Anterior cingulate cortex (tissue), 58 donors: ENCODE data around the gene GSS.
"Not testable (repeated sequence)": the region's sequence is repeated elsewhere in the genome, so short reads cannot be mapped to it uniquely, and the experiment has no call there.

Experiments
- DNase-seq, 58 donors: peaks; one replicate each; lab custom pipeline; 2025; lab: John Stamatoyannopoulos, UW

Gene GSS

GRCh38 chr20:34880971-34881370 lies 74.6 kb downstream of the GSS start:
- DNase-seq = not testable (repeated sequence)

GRCh38 chr20:34880215-34880850 lies 75.3 kb downstream of the GSS start:
- DNase-seq = peak in 14 of 58 donors; percentile 6 to 57 (median 20)
